ENCODE results near the gene SH3GLB2. TPM values are rescaled to one million over a fixed set of nuclear protein-coding genes. Genes with fewer than 3 reads are reported as not detected.
A peak's percentile ranks its signal among the peaks of the same experiment; 100 is the strongest.

The SH3GLB2 gene
- total and polyA plus RNA-seq, 11 donors, result 27.3 to 42.7 (median 35.4) TPM

DNA sequence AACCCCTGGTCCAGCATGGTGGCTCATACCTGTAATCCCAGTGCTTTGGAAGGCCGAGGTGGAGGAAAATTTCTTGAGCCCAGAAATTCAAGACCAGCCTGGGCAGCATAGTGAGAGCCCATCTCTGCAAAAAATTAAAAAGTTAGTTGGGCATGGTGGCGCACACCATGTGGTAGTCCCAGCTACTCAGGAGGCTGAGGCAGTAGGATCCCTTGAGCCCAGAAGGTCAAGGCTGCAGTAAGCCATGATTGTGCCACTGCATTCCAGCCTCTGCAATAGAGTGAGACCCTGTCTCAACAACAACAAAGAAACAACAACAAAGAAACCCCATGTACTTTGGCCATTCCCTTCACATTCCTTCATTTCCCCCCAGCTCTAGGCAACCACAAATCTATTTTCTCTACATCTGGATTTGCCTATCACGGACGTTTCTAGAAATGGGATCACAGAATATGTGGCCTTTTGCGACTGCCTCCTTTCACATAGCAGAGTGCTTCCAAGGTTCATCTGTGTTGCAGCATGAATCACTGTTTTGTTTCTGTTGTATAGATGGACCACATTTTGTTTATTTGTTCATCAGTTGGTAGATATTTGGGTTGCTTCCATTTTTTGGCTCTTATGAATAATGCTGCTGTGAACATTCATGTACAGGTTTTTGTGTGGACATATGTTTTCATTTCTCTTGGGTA, 26.2 kb upstream of the SH3GLB2 start:
- H3K27me3 ChIP-seq, result no peaks in the 10 kb centered on the region
- no peaks in the 10 kb centered on the region for H3K9me3 ChIP-seq
- peaks cover 0 to 97% (median 78%) of the 10 kb centered on the region in 9 donors for H3K36me3 ChIP-seq
- intact Hi-C loops (cut with DNase I), result no loop called here
- H3K4me1 ChIP-seq, result peaks cover 0 to 6% (median 0%) of the 10 kb centered on the region in 12 donors
- ATAC-seq (no peak), DNase-seq (no peak)
- no peak for TF ChIP-seq POLR2A (IDR thresholded peaks at IDR 0.05)
- TF ChIP-seq, protein P1, sequence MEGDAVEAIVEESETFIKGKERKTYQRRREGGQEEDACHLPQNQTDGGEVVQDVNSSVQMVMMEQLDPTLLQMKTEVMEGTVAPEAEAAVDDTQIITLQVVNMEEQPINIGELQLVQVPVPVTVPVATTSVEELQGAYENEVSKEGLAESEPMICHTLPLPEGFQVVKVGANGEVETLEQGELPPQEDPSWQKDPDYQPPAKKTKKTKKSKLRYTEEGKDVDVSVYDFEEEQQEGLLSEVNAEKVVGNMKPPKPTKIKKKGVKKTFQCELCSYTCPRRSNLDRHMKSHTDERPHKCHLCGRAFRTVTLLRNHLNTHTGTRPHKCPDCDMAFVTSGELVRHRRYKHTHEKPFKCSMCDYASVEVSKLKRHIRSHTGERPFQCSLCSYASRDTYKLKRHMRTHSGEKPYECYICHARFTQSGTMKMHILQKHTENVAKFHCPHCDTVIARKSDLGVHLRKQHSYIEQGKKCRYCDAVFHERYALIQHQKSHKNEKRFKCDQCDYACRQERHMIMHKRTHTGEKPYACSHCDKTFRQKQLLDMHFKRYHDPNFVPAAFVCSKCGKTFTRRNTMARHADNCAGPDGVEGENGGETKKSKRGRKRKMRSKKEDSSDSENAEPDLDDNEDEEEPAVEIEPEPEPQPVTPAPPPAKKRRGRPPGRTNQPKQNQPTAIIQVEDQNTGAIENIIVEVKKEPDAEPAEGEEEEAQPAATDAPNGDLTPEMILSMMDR (IDR thresholded peaks at IDR 0.05), result no peak
- 82 to 91% (median 87%) methylated on average over 5 of the region's 5 CpGs for WGBS, 4 donors
- H3K4me3 ChIP-seq, result no peak overlapping the region
- no peak overlapping the region for H3K27ac ChIP-seq

DNA sequence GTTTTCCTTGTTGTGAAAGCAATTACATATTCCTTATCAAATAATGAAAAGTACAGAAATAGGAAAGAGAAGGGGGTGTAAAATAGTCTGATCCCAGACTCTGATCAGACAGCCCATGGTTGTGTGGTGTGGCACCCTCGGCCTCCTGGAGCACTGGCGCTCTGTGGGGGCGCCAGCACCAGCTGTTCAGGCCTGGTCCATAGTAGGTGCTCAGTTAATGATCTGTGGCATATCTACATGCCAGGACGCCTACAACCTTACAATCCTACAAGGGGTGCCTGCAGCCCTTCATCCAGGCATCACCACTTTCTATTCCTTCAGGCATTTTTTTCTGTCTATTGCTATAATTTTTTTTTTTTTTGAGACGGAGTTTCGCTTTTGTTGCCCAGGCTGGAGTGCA, 24.9 kb upstream of the SH3GLB2 start:
- Histone ChIP-seq H3K4me3 (no peak overlapping the region), H3K27me3 (no peaks in the 10 kb centered on the region), H3K9me3 (no peaks in the 10 kb centered on the region), H3K36me3 (peaks cover 0 to 98% (median 89%) of the 10 kb centered on the region in 9 donors), H3K4me1 (peaks cover 0 to 6% (median 0%) of the 10 kb centered on the region in 12 donors), H3K27ac (peak overlapping the region in 6 of 12 donors; percentile 19 to 69 (median 48))
- ATAC-seq (no peak), DNase-seq (peak in 1 of 5 donors; percentile 7)
- TF ChIP-seq POLR2A (IDR thresholded peaks at IDR 0.05), result no peak
- TF ChIP-seq, protein P1 (IDR thresholded peaks at IDR 0.05), result no peak
- 93 to 96% (median 94%) methylated on average over 6 of the region's 6 CpGs for WGBS, 4 donors
- intact Hi-C loops (cut with DNase I), result no loop called here

DNA sequence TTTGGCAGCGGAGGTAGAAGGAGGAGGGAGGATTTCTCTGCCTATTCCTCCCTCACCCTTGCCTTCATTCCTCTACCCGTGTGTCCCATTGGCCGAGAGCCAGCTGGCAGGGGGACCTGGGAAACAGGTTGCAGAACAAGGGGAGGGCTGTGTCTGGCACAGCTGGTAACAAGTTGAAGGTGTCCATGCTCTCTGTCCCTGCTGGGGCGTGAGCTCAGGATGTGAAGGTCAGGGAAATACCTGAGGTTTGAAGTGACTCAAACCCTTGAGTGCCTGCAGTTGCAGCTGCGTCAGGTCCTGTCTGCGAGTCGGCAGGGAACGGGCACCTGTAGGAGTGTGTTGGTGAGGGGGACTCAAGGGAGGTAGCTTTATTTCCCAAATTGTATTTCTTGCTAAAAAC, 24.5 kb upstream of the SH3GLB2 start:
- peak; percentile 72 to 92 (median 85) for ATAC-seq
- TF ChIP-seq, protein P1 (IDR thresholded peaks at IDR 0.05), result no peak
- TF ChIP-seq POLR2A (IDR thresholded peaks at IDR 0.05), result no peak
- peak overlapping the region in 6 of 12 donors; percentile 19 to 69 (median 48) for H3K27ac ChIP-seq
- intact Hi-C loops (cut with DNase I), result no loop called here
- no peaks in the 10 kb centered on the region for H3K9me3 ChIP-seq
- H3K36me3 ChIP-seq, result peaks cover 0 to 98% (median 92%) of the 10 kb centered on the region in 9 donors
- H3K4me1 ChIP-seq, result peaks cover 0 to 6% (median 0%) of the 10 kb centered on the region in 12 donors
- 46 to 52% (median 50%) methylated on average over 7 to 8 of the region's 8 CpGs for WGBS, 4 donors
- H3K27me3 ChIP-seq, result no peaks in the 10 kb centered on the region
- no peak overlapping the region for H3K4me3 ChIP-seq
- peak; percentile 71 to 91 (median 87) for DNase-seq

DNA sequence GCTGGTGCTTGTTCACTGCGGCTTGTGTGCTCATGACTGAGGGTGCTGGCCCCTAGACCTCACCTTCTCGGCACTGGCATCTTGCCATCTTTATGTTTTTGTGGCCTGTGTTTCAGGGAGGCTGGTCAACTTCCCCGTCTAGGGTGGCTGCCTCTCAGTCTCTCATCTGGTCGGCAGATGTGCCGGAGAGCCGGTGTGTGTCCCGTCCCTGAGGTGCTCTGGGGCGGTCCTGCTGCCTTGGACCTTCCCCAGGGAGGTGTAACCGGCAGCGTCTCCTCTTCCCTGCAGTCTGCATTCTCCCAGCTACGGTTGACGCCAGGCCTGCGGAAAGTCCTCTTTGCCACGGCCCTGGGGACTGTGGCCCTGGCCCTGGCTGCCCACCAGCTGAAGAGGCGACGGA, 13.9 kb upstream of the SH3GLB2 start:
- no peak for TF ChIP-seq POLR2A (IDR thresholded peaks at IDR 0.05)
- TF ChIP-seq, protein P1 (IDR thresholded peaks at IDR 0.05), result no peak
- DNase-seq (peak in 1 of 5 donors; percentile 12), ATAC-seq (no peak)
- 89 to 91% (median 90%) methylated on average over 16 of the region's 16 CpGs for WGBS, 4 donors
- Histone ChIP-seq H3K36me3 (peaks cover 0 to 68% (median 66%) of the 10 kb centered on the region in 9 donors), H3K9me3 (no peaks in the 10 kb centered on the region), H3K27me3 (no peaks in the 10 kb centered on the region), H3K4me1 (peaks cover 7 to 34% (median 18%) of the 10 kb centered on the region in 12 donors), H3K27ac (no peak overlapping the region), H3K4me3 (no peak overlapping the region)
- intact Hi-C loops (cut with DNase I), result no loop called here
